AG04450 (cell line): Measurements from ENCODE around the gene CCDC183. TPM values are rescaled to one million over a fixed set of nuclear protein-coding genes. Genes with fewer than 3 reads are reported as not detected.
"Not testable (repeated sequence)": the region's sequence is repeated elsewhere in the genome, so short reads cannot be mapped to it uniquely, and the experiment has no call there.

Source experiments
- CTCF ChIA-PET: fragments of 300-600, 350-600 bp; formaldehyde crosslinking; extraction: SDS; loops from one replicate; lab custom pipeline; 2022; ENCODE audit warnings: antibody characterized with exemption, inconsistent platforms; lab: Charles Lee
- POLR2A ChIA-PET: fragments of 350-600 bp; formaldehyde crosslinking; extraction: SDS; loops from one replicate; lab custom pipeline; 2021; ENCODE audit warnings: antibody characterized with exemption, inconsistent platforms; lab: Yijun Ruan, JAX
- DNase-seq: peaks from one replicate; pipeline ENCODE4 v3.0.0-alpha.2; 2011; ENCODE audit warnings: low read depth, low spot score
- H3K27ac ChIP-seq: one replicate; pipeline ENCODE4 v1.5.1; 2012; ENCODE audit warnings: low read depth, low read length, control low read depth
- H3K27me3 ChIP-seq: one replicate; pipeline ENCODE4 v1.6.0; 2012; ENCODE audit warnings: low read length; ENCODE audit not compliant: control insufficient read depth, insufficient read depth
- H3K4me3 ChIP-seq: 2 replicates; pipeline ENCODE4 v1.5.1; 2011; ENCODE audit warnings: mild to moderate bottlenecking, low read depth, low read length, control low read depth
- H3K9me3 ChIP-seq: 2 replicates; pipeline ENCODE4 v1.5.1; 2012; ENCODE audit warnings: low read length; ENCODE audit not compliant: control insufficient read depth, insufficient read depth
- CTCF ChIP-seq: IDR thresholded peaks from 2 replicates; pipeline ENCODE4 v1.5.1; 2011; ENCODE audit warnings: low read depth, low read length, control low read depth, inconsistent platforms
- polyA plus RNA-seq: library from polyadenylated mRNA; depleted of rRNA; stranded (reverse); fragments of >200 nt; gene quantifications from 2 replicates; pipeline ENCODE4 v1.2.3, GENCODE V29; 2011

The CCDC183 gene
- polyA plus RNA-seq, 1 experiment: 0.21 TPM

DNA sequence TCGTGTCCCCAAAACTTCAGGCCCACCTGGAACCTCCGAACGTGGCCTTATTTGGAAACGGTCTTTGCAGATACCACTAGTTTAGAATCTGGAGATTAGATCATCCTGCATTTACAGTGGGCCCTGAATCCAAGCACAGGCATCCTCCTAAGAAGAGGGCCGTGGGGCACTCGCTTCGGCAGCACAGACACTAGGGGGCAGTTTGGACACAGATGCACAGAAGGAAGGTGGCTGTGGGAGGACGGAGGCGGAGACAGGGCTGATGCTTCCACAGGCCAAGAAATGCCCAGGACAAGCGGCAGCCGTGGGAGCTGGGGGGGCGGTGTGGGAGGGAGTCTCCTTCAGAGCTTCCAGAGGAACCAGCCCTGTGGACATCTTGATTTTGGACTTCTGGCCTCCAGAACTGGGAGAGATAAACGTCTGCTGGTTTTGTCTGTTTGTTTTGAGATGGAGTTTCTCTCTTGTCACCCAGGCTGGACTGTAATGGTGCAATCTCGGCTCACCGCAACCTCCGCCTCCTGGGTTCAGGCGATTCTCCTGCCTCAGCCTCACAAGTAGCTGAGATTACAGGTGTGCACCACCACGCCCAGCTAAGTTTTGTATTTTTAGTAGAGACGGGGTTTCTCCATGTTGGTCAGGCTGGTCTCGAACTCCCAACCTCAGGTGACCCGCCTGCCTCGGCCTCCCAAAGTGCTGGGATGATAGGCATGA, 35.1 kb upstream of the CCDC183 start:
- H3K27ac ChIP-seq, H3K4me3 ChIP-seq: not testable (repeated sequence)
- ChIA-PET POLR2A (interaction anchor here (1.7 kb wide), 1 partner anchor 33 kb away, joined by 6 read pairs; no protein-coding TSS in a partner anchor), CTCF (interaction anchor here (0.9 to 1.4 kb wide), 5 partner anchors 9 to 32 kb away, joined by 3 to 11 read pairs (median 3); no protein-coding TSS in a partner anchor)
- DNase-seq: peak; percentile 30
- TF ChIP-seq CTCF: peak; percentile 78
- peaks cover 16% of the 10 kb centered on the region for H3K9me3 ChIP-seq
- H3K27me3 ChIP-seq: peaks cover 12% of the 10 kb centered on the region

- H3K4me3 ChIP-seq: no peak overlapping the region
- POLR2A ChIA-PET: interaction anchor here (1.7 kb wide), 1 partner anchor 33 kb away, joined by 6 read pairs; no protein-coding TSS in a partner anchor
- H3K27me3 ChIP-seq: peaks cover 12% of the 10 kb centered on the region
- CTCF ChIA-PET: interaction anchor here (0.5 to 1.4 kb wide), 4 partner anchors 10 to 216 kb away, joined by 3 to 11 read pairs (median 5); no protein-coding TSS in a partner anchor
- H3K27ac ChIP-seq: no peak overlapping the region
- DNase-seq: no peak
- peaks cover 11% of the 10 kb centered on the region for H3K9me3 ChIP-seq
- TF ChIP-seq CTCF: no peak
Observed at GRCh38 chr9:136761545-136761981, 34.6 kb upstream of the CCDC183 start.

DNA sequence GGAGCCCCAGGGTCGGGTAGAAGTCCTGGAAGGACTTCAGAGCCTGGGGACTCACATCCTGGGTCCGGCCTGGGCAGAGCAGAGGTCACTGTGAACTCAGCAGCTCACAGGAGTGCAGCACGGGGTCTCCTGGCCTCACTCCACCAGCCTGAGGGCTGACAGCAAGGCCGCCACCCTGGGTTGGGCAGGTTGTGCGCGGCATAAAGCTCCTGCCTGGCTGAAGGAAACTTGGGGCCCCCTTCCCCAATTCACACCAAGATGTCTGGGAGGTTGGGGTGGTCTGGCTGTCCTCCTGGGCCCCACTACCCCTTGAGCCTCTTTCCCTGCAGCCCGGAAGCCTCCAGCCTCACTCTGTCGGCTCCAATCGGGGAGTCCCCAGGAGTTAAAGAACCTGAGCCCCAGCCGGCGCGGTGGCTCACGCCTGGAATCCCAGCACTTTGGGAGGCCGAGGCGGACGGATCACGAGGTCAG, 33.9 kb upstream of the CCDC183 start:
- Histone ChIP-seq H3K27me3 (peaks cover 11% of the 10 kb centered on the region), H3K4me3 (no peak overlapping the region), H3K27ac (no peak overlapping the region), H3K9me3 (peaks cover 4% of the 10 kb centered on the region; the same call in 1 of the 2 replicates)
- ChIA-PET CTCF (interaction anchor here (0.7 to 1.3 kb wide), 2 partner anchors 16 to 34 kb away, joined by 7 to 8 read pairs; no protein-coding TSS in a partner anchor), POLR2A (interaction anchor here (1.7 kb wide), 1 partner anchor 34 kb away, joined by 6 read pairs; no protein-coding TSS in a partner anchor)
- TF ChIP-seq CTCF: no peak
- no peak for DNase-seq

GRCh38 chr9:136762915-136763648, 33.1 kb upstream of the CCDC183 start:
- Histone ChIP-seq H3K27ac (no peak overlapping the region), H3K27me3 (peaks cover 13% of the 10 kb centered on the region), H3K4me3 (no peak overlapping the region), H3K9me3 (no peaks in the 10 kb centered on the region; the same call in 1 of the 2 replicates)
- CTCF ChIA-PET: interaction anchor here (0.6 to 0.7 kb wide), 2 partner anchors 17 to 26 kb away, joined by 5 to 8 read pairs; no protein-coding TSS in a partner anchor
- no peak for TF ChIP-seq CTCF
- POLR2A ChIA-PET: no interaction called here
- no peak for DNase-seq
